HEK293T (cell line): Measurements from ENCODE around the gene SSTR4.

ENCODE experiments used
- ARNT ChIP-seq: fragments of 450-650 bp; IDR thresholded peaks from 2 replicates; pipeline ENCODE4 v1.6.1; 2017; ENCODE audit warnings: mild to moderate bottlenecking
- ELF4 ChIP-seq: fragments of 450-650 bp; IDR thresholded peaks from 2 replicates; pipeline ENCODE4 v1.6.1; 2017; ENCODE audit warnings: antibody characterized with exemption
- FOXA1 ChIP-seq: fragments of 450-650 bp; IDR thresholded peaks from 2 replicates; pipeline ENCODE4 v1.6.1; 2016; ENCODE audit warnings: mild to moderate bottlenecking
- FOXK2 ChIP-seq: fragments of 450-650 bp; IDR thresholded peaks from 2 replicates; pipeline ENCODE4 v1.6.1; 2016; ENCODE audit warnings: mild to moderate bottlenecking
- FOXM1 ChIP-seq: fragments of 450-650 bp; IDR thresholded peaks from 2 replicates; pipeline ENCODE4 v1.6.1; 2017; ENCODE audit warnings: mild to moderate bottlenecking, borderline replicate concordance
- HDGF ChIP-seq: fragments of 450-650 bp; IDR thresholded peaks from 2 replicates; pipeline ENCODE4 v1.6.1; 2017; ENCODE audit warnings: antibody characterized with exemption, borderline replicate concordance
- NFRKB ChIP-seq: fragments of 450-650 bp; IDR thresholded peaks from 2 replicates; pipeline ENCODE4 v1.6.1; 2016; ENCODE audit warnings: mild to moderate bottlenecking, moderate library complexity
- SP1 ChIP-seq: fragments of 450-650 bp; IDR thresholded peaks from 2 replicates; pipeline ENCODE4 v1.6.1; 2017
- ZNF384 ChIP-seq: fragments of 450-650 bp; IDR thresholded peaks from 2 replicates; pipeline ENCODE4 v1.6.1; 2016

DNA sequence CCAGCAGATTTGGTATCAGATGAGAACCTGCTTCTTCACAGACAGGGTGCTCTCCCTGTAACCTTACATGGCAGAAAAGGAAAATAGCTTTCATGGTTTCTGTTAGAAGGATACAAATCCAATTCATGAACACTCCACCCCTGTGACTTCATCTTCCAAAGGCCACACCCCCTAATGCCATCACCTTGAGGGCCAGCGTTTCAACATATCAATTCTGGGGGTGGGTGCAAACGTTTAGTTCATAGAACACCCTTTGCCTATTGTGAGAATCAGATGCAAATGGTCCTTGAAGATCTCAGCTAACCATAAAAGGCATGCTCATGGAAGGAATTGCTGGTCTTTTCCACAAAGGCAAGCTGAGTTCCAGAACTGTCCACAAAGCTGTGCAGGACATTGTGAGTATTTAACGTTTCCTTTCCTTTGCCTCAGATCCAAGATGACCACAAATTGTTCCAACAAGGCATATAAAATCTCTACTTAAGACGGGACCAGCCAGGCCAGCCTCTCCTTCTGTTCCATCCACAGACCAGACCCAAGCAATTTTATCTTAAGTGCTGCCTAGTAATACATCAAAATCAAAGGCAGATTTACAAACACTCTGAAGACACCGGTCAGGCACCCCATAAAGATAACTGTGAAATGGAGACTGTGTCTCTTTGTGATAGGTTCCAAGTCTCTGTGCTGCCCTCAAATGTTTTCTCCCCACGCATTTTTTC, 34.7 kb upstream of the SSTR4 start:
- TF ChIP-seq ZNF384 (no peak), HDGF (no peak), ELF4 (no peak), FOXA1 (no peak), ARNT (no peak), FOXM1 (no peak), NFRKB (no peak), FOXK2 (no peak), SP1 (no peak)
